Thoracic aorta (tissue), 2 donors: ENCODE results near the gene SOCS2. TPM values are rescaled to one million over a fixed set of nuclear protein-coding genes. Genes with fewer than 3 reads are reported as not detected.

Experiments used
- ATAC-seq: fragments of 150-250 bp; one replicate; pipeline ENCODE4 v1.8.0; 2017; ENCODE audit warnings: low read depth; ENCODE audit not compliant: insufficient number of reproducible peaks, low FRiP score
- DNase-seq: peaks from one replicate; pipeline ENCODE4 v3.0.0-alpha.2; 2020; ENCODE audit warnings: low spot score
- H3K27ac ChIP-seq, 2 donors: fragments of 200-600 bp; sonication (generic); 1 replicate in 1 of 2; 2 replicates in 1 of 2; pipeline ENCODE4 v1.5.1; 2016; ENCODE audit warnings: mild to moderate bottlenecking in 2 of 2, moderate library complexity in 2 of 2
- H3K27me3 ChIP-seq: fragments of 200-600 bp; sonication (generic); replicated peaks from 2 replicates; pipeline ENCODE4 v1.6.0; 2016; ENCODE audit warnings: mild to moderate bottlenecking; ENCODE audit not compliant: insufficient read depth
- H3K36me3 ChIP-seq: fragments of 200-600 bp; sonication (generic); one replicate; pipeline ENCODE4 v1.5.1; 2016
- H3K4me1 ChIP-seq, 2 donors: fragments of 200-600 bp; sonication (generic); 1 replicate in 1 of 2; 2 replicates in 1 of 2; pipeline versions ENCODE4 v1.5.1 to v1.6.0; 2016; ENCODE audit warnings: low read depth in 2 of 2, mild to moderate bottlenecking in 1 of 2; ENCODE audit not compliant: control insufficient read depth in 1 of 2
- H3K4me3 ChIP-seq: fragments of 200-600 bp; sonication (generic); 2 replicates; pipeline ENCODE4 v1.5.1; 2016; ENCODE audit warnings: mild to moderate bottlenecking
- H3K9me3 ChIP-seq: fragments of 200-600 bp; sonication (generic); 2 replicates; pipeline ENCODE4 v1.5.1; 2016
- CTCF ChIP-seq: fragments of 200-600 bp; sonication (generic); IDR thresholded peaks from one replicate; pipeline ENCODE4 v1.5.1; 2019; ENCODE audit warnings: antibody characterized with exemption
- total RNA-seq, 2 donors: library from RNA; depleted of rRNA; stranded (reverse); fragments of >200 nt; gene quantifications; one replicate each; pipeline versions ENCODE4 v1.1.0 to v1.2.3, GENCODE V29; 2016

The SOCS2 gene
- total RNA-seq, 2 donors from 2014 or later = 51.4 to 56.3 TPM

- DNase-seq = peak; percentile 52
- H3K9me3 ChIP-seq = no peaks in the 10 kb centered on the region
- TF ChIP-seq CTCF = peak; percentile 81
Observed at GRCh38 chr12:93569656-93570551, 2.6 kb upstream of the SOCS2 start.

GRCh38 chr12:93570552-93571364 is 1.7 kb upstream of the SOCS2 start:
- Histone ChIP-seq H3K27me3 (no peaks in the 10 kb centered on the region), H3K4me1 (peaks cover under 1 to 27% of the 10 kb centered on the region in 2 donors), H3K27ac (peak overlapping the region; percentile 84 to 93), H3K9me3 (no peaks in the 10 kb centered on the region), H3K36me3 (no peaks in the 10 kb centered on the region), H3K4me3 (peak overlapping the region; percentile 84)
- TF ChIP-seq CTCF = no peak
- ATAC-seq (peak; percentile 77), DNase-seq (peak; percentile 81)

More at GRCh38 chr12:93569656-93570551, 2.6 kb upstream of the SOCS2 start:
- Histone ChIP-seq H3K4me3 (peak overlapping the region; percentile 84), H3K27ac (peak overlapping the region; percentile 84 to 93), H3K4me1 (peaks cover 0 to 18% of the 10 kb centered on the region in 2 donors), H3K36me3 (no peaks in the 10 kb centered on the region), H3K27me3 (no peaks in the 10 kb centered on the region)
- ATAC-seq = peak; percentile 31

GRCh38 chr12:93571365-93571924 is 1.0 kb upstream of the SOCS2 start:
- ATAC-seq (no peak), DNase-seq (peak; percentile 25)
- Histone ChIP-seq H3K4me3 (peak overlapping the region; percentile 84), H3K4me1 (peaks cover 4 to 27% of the 10 kb centered on the region in 2 donors), H3K27ac (peak overlapping the region; percentile 84 to 93), H3K36me3 (no peaks in the 10 kb centered on the region), H3K27me3 (no peaks in the 10 kb centered on the region), H3K9me3 (no peaks in the 10 kb centered on the region)
- no peak for TF ChIP-seq CTCF

GRCh38 chr12:93572712-93573551 is 457 bp downstream of the SOCS2 start:
- peak overlapping the region in 1 of 2 donors; percentile 72 for H3K27ac ChIP-seq
- ATAC-seq = no peak
- no peak for DNase-seq
- no peaks in the 10 kb centered on the region for H3K27me3 ChIP-seq
- peaks cover 4 to 27% of the 10 kb centered on the region in 2 donors for H3K4me1 ChIP-seq
- peak overlapping the region; percentile 84 for H3K4me3 ChIP-seq
- H3K9me3 ChIP-seq = no peaks in the 10 kb centered on the region
- TF ChIP-seq CTCF = no peak
- no peaks in the 10 kb centered on the region for H3K36me3 ChIP-seq
